Measurements from ENCODE around the gene SANBR. TPM values are rescaled to one million over a fixed set of nuclear protein-coding genes. Genes with fewer than 3 reads are reported as not detected.

The SANBR gene
- total RNA-seq, 1 donor from 2014 or later: 47.3 TPM

GRCh38 chr2:61055557-61055956 is 10.1 kb upstream of the SANBR start:
- no peak overlapping the region for H3K27ac Mint-ChIP-seq
- DNase-seq (ENCODE audit: low spot score): no peak
- H3K36me3 Mint-ChIP-seq: peaks cover 12% of the 10 kb centered on the region
- TF ChIP-seq EZH2 (IDR thresholded peaks at IDR 0.05) (no peak), CTCF (IDR thresholded peaks at IDR 0.05) (no peak), EZH2phosphoT487 (IDR thresholded peaks at IDR 0.05) (no peak)
- H3K27me3 ChIP-seq: no peaks in the 10 kb centered on the region
- H3K9ac ChIP-seq: no peak overlapping the region
- H3K79me2 ChIP-seq (ENCODE audit: low read depth): no peaks in the 10 kb centered on the region
- H4K20me1 ChIP-seq (ENCODE audit: low read depth): no peaks in the 10 kb centered on the region
- H3K27ac ChIP-seq: no peak overlapping the region
- no peaks in the 10 kb centered on the region for H3F3A ChIP-seq (ENCODE audit: low read depth)
- no peak overlapping the region for H3K4me2 ChIP-seq
- no peaks in the 10 kb centered on the region for H3K4me1 Mint-ChIP-seq
- no peaks in the 10 kb centered on the region for H3K9me3 Mint-ChIP-seq
- H3K4me3 ChIP-seq: no peak overlapping the region
- H3K36me3 ChIP-seq: peaks cover 10% of the 10 kb centered on the region
- no peaks in the 10 kb centered on the region for H3K4me1 ChIP-seq
- no peaks in the 10 kb centered on the region for H3K27me3 Mint-ChIP-seq (ENCODE audit: insufficient read depth, low read depth)
- H2AFZ ChIP-seq (replicated peaks): no peak overlapping the region
- no peaks in the 10 kb centered on the region for H3K9me3 ChIP-seq (ENCODE audit: low read depth)
- no peak overlapping the region for H3K4me3 Mint-ChIP-seq

GRCh38 chr2:61057562-61057961 is 8.1 kb upstream of the SANBR start:
- H4K20me1 ChIP-seq (ENCODE audit: low read depth): no peaks in the 10 kb centered on the region
- H3K4me2 ChIP-seq: no peak overlapping the region
- no peak overlapping the region for H3K27ac ChIP-seq
- H3K9ac ChIP-seq: no peak overlapping the region
- H3K27me3 ChIP-seq: no peaks in the 10 kb centered on the region
- no peaks in the 10 kb centered on the region for H3K4me1 ChIP-seq
- Mint-ChIP-seq H3K4me3 (no peak overlapping the region), H3K36me3 (peaks cover 9% of the 10 kb centered on the region), H3K9me3 (no peaks in the 10 kb centered on the region), H3K27ac (no peak overlapping the region), H3K4me1 (no peaks in the 10 kb centered on the region), H3K27me3 (ENCODE audit: insufficient read depth, low read depth) (no peaks in the 10 kb centered on the region)
- no peak overlapping the region for H3K4me3 ChIP-seq
- TF ChIP-seq CTCF (IDR thresholded peaks at IDR 0.05) (no peak), EZH2 (IDR thresholded peaks at IDR 0.05) (no peak), EZH2phosphoT487 (IDR thresholded peaks at IDR 0.05) (no peak)
- H2AFZ ChIP-seq (replicated peaks): no peak overlapping the region
- no peaks in the 10 kb centered on the region for H3K9me3 ChIP-seq (ENCODE audit: low read depth)
- H3F3A ChIP-seq (ENCODE audit: low read depth): no peaks in the 10 kb centered on the region
- DNase-seq (ENCODE audit: low spot score): no peak
- peaks cover 5% of the 10 kb centered on the region for H3K36me3 ChIP-seq
- H3K79me2 ChIP-seq (ENCODE audit: low read depth): no peaks in the 10 kb centered on the region

GRCh38 chr2:61059382-61059781 is 6.3 kb upstream of the SANBR start:
- Histone ChIP-seq H4K20me1 (ENCODE audit: low read depth) (no peaks in the 10 kb centered on the region), H3K27ac (no peak overlapping the region), H3K9me3 (ENCODE audit: low read depth) (no peaks in the 10 kb centered on the region), H3K4me3 (no peak overlapping the region), H2AFZ (replicated peaks) (no peak overlapping the region), H3K27me3 (no peaks in the 10 kb centered on the region), H3K9ac (no peak overlapping the region), H3K79me2 (ENCODE audit: low read depth) (no peaks in the 10 kb centered on the region), H3K4me2 (no peak overlapping the region), H3K4me1 (no peaks in the 10 kb centered on the region), H3K36me3 (no peaks in the 10 kb centered on the region), H3F3A (ENCODE audit: low read depth) (no peaks in the 10 kb centered on the region)
- Mint-ChIP-seq H3K36me3 (peaks cover 6% of the 10 kb centered on the region), H3K4me3 (no peak overlapping the region), H3K27me3 (ENCODE audit: insufficient read depth, low read depth) (no peaks in the 10 kb centered on the region), H3K27ac (no peak overlapping the region), H3K4me1 (no peaks in the 10 kb centered on the region), H3K9me3 (no peaks in the 10 kb centered on the region)
- no peak for DNase-seq (ENCODE audit: low spot score)
- TF ChIP-seq EZH2 (IDR thresholded peaks at IDR 0.05) (no peak), CTCF (IDR thresholded peaks at IDR 0.05) (no peak), EZH2phosphoT487 (IDR thresholded peaks at IDR 0.05) (no peak)
